Esophagus muscularis mucosa (tissue), 4 donors: ENCODE measurements around the gene ARG2.

ENCODE experiments used
- CTCF ChIP-seq, 3 experiments: fragments of 200-600 bp in 2 of 3; fragments of 450-650 bp in 1 of 3; sonication (generic) in 2 of 3; IDR thresholded peaks; one replicate each; pipeline ENCODE4 v1.5.1; 2017 to 2019; ENCODE audit warnings: antibody characterized with exemption in 3 of 3, mild to moderate bottlenecking in 2 of 3, moderate library complexity in 1 of 3
- EP300 ChIP-seq: sonication (generic); formaldehyde crosslinking; IDR thresholded peaks from one replicate; pipeline ENCODE4 v1.6.1; 2017; ENCODE audit warnings: antibody characterized with exemption
- POLR2AphosphoS5 ChIP-seq, 2 donors: sonication (generic); formaldehyde crosslinking; IDR thresholded peaks; one replicate each; pipeline ENCODE4 v1.6.1; 2017; ENCODE audit warnings: antibody characterized with exemption in 2 of 2

DNA sequence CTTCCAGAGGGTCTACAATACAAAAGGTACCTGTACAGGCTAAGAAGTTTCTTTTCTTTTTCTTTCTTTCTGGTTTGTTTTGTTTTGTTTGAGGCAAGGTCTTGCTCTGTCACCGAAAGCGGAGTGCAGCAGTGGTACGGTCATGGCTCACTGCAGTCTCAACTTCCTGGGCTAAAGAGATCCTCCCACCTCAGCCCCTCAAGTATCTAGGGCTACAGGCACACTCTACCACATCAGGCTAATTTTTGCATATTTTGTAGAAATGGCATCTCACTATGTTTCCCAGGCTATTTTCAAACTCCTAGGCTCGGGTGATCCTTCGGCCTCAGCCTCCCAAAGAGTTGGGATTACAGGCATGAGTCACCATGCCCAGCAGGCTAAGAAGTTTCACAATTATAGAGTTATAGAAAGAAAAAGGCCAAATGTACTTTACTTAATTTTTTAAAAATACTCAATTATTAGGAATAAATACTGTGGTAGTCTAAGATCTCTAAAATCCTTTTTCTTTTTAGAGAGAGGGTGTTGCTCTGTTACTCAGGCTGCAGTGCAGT is 16.6 kb upstream of the ARG2 start:
- no peak for TF ChIP-seq CTCF (IDR thresholded peaks at IDR 0.05)
- TF ChIP-seq POLR2AphosphoS5 (IDR thresholded peaks at IDR 0.05), result no peak
- no peak for TF ChIP-seq EP300
